Stimulated activated CD4-positive, alpha-beta T cell treated with anti-CD3 and anti-CD28 coated beads, Interleukin-1b, Interleukin-23, amount 100 ng/mL, for 4 hours (primary cell): ENCODE results near the gene NPAS2.

ENCODE experiments used
- DNase-seq, 2 donors: peaks; one replicate each; pipeline ENCODE4 v3.0.0-alpha.2; 2020; ENCODE audit warnings: low read depth in 2 of 2

Gene NPAS2

DNA sequence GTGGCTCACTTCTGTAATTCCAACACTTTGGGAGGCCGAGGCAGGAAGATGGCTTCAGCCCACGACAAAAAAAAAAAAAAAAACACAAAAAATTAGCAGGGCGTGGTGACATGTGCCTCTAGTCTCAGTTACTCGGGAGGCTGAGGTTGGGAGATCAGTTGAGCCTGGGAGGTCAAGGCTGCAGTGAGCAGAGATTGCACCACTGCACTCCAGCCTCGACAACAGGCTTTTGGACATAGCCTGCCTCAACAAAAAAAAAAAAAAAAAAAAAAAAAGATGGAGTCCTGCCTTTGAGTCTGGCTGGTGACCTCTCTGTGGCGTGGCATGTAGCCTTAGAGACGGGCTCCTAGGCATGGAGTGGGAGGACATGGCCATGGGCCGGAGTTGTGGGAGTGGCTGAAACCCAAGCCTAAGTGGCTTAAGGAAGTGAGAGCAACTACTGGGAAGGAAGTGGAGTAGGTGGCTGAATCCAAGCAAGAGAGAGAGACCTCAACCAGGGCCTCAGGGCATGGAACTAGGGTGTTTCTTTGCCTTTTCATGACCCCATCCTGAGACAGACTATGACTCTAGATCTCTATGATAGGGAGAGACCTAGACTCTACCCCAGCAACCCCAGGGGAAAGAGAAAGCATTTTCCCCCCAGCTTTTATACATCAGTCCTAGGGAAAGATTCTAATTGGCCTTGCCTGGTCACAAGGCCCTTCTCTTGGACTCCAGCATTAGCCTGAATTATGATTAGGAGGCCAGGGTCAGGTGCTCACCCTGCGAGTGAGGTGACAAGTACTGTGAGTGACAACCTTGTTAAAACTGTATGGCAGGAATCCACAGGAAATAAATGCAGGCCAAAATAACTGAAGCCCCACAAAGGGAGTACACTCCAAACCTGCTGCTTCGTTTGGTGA, 34.2 kb downstream of the NPAS2 start:
- DNase-seq = no peak

DNA sequence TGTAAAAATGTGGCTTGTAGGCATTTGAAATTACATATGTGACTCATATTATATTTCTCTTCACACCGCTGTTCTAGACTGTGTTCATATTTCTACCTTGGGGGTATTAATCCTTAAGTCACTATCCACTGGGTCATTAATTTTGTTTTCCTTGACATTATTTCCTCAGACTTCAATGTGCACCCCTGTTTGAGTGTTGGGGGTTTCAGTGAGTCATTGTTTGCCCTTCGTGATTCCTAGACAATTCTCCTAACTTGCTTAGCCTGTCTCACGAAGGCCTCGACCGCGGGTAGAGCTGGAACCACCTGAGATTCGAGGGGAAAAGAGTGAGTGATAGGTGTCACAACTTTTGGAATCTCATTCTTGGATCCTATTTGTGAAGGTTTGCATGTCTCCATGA, 35.1 kb downstream of the NPAS2 start:
- no peak for DNase-seq

DNA sequence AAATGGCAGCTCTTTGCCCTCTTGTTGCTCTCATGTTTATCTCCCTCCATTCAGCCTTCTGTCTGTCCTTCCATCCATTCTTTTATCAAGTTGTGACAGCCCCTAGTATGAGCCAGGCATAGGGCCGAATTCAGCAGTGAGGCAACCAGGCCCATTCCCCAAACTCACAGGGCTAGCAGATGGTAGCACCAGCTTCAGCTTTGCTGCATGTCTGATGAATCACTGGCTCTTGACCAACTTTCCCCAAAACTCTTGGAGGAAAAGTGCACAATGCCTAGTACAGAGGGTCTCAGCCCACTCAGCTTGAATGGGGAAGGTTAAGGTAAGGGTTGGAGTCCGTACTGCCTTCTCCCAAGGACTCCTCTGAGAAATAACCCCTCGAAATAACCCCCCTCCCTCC, 35.7 kb downstream of the NPAS2 start:
- DNase-seq = no peak

DNA sequence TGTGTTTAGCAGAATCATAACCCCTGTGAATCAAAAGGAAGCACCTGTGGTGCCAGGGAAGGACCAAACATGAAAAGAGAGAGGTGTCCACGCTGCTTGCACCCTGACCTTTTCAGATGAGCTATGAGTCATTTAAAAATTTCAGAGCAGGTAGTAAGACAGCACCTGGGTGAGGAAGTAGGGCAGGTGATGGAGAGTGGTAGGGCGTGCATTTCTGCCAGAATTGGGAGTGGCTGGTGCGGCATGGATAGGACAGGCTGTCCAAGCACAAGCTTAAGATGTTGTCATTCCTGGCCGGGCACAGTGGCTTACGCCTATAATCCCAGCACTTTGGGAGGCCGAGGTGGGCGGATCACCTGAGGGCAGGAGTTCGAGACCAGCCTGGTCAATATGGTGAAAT, 36.8 kb downstream of the NPAS2 start:
- no peak for DNase-seq

DNA sequence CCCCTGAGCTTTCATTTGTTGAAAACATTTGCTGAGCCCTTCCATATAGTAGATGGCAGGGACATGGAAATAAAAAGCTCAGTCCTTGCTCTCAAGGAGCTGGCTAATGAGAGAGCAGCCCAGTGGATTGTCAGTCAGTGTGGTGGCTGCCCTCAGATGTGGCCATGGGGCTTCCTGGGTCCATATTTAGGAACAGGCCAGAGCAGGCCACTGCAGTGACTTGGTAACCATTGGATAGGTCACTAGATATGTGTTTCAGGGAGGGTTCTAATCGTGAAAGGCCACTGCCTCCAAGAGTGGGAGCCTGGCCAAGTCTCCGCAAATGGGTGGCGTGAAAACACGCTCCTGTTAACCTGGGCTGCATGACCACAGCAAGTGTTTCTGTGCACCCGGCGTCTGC, 37.4 kb downstream of the NPAS2 start:
- DNase-seq = no peak

DNA sequence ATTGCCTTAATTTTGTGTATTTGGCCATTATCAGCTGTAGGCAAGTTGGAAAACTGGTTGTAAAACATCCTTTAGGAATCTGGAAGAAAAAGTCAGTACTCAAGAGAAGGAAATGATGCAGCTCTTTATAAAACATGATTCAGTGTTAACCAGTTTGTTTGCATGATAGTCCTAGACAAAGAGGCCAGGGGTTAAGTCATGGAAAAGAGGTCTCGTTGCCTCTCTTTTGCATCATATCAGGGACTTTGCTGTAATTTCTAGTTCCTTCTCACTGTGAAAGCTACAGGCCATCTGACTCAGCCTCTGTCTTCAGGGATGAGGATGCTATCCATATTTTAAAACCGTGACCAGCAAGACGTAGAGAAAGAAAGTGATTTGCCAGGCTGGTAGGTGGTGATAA, 38.0 kb downstream of the NPAS2 start:
- DNase-seq = no peak

DNA sequence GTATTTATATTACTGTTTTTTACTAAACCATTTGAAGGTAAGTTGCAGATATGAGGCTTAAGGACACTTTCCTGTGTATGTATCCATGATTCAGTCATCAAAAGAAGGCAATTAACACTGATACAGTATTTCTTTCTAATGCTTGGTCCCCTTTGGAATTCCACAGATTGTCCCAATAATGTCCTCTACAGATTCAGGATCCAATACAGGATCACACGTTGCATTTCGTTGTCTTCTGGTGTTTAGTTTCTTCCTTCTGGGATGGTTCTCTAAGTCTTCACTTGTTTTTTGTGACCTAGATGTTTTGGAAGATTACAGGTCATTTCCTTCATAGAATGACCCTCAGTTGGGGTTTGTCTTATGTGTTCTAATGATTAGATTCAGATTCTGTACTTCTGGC, 40.0 kb downstream of the NPAS2 start:
- DNase-seq = no peak

DNA sequence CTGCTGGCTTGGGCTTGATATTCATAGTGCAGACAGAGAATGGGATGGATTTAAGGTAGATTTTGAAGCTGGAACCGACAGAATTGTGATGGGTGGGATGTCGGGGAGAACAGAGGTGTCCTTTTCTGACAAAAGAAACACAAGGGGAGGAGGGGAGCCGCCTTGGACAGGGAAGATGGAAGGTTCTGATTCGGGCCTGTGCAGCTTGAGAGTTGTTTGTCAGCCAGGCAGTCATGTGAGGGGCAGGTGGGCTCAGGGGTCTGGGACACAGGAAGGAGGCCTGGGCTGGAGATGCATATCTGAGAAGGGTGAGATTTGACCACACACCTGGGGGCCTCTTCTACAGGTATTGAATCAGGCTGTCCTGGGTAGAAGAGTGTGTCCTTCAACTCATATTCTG, 41.4 kb downstream of the NPAS2 start:
- no peak for DNase-seq

DNA sequence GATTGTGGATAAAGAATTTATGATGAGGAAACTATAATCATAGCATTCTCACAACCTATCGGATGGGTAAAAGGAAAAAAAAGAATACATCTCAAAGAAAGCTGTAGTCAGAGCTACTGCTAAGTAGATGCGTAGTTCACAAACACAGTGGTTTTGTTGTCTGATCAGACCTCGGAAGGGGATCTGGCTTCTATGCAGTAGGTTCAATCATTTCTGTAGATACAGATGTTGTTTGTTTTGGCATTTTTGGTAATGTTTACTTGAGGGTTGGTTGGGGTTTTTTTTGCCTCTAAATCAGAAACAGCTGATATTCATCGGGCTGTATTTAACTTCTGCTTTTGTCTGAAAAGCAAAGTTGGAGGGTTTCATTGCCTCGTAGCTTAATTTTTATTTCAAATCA, 42.1 kb downstream of the NPAS2 start:
- no peak for DNase-seq

DNA sequence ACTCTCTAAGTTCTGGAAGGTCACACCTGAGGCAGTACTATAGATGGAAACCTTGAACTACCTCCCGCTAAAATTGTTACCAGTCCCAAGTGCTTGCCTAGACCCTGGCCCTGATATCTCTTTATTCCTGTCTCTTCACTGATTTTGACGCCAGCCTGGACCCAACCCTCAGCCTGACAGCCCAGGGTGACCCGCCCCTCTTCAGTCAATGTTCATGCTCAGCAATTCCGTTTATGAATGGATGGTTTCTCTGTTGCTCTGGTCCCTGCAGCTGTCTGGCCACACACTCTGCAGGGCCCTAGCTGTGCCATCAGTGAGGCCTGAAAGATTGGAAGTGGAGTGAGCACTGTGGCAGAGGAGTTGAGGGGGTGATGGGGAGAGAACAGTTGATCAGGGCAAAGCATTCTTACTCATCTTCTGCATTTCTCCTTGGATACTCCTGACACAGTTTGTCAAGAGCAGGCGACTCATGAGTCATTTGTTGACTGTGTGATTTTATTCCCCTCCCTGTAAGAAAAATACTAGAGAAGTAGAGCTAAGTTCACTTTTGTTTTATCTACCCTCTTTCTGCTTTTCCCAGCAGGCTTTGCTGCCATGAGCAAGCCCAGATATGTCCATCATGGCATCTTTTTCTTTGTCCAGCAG, 46.0 kb downstream of the NPAS2 start:
- DNase-seq = no peak

DNA sequence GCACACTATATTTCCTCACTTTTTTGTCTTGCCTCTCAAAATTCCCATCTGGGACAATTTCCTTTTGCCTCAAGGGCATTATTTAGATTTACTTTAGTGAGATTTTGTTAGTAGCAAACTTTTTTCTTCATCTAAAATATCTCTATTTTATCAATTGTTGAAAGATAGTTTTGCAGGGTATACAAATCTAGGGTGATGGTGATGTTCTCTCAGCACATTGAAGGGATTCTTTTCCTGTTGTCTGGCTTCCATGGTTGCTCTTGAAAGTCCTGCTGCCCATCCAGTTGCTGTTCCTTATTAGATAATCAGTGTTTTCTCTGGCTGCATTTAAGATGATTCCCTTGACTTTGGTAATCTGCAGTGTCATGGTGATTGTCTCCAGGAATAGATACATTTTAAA, 48.1 kb downstream of the NPAS2 start:
- DNase-seq = no peak

DNA sequence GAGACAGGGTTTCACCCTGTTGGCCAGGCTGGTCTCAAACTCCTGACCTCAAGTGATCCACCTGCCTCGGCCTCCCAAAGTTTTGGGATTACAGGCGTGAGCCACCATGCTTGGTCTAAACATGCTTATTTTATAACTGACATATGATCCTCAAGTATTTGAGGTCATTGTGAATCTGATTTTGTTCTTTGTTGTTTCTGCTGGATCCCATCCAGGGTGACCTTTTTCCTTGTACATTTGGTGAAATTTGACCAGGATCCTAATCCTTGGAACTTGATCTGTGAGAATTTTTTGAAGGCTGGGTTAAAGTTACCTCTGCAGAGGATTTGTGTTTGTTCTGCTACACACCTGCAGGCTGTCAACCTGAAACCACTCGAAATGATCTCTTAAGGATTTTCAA, 49.2 kb downstream of the NPAS2 start:
- no peak for DNase-seq

DNA sequence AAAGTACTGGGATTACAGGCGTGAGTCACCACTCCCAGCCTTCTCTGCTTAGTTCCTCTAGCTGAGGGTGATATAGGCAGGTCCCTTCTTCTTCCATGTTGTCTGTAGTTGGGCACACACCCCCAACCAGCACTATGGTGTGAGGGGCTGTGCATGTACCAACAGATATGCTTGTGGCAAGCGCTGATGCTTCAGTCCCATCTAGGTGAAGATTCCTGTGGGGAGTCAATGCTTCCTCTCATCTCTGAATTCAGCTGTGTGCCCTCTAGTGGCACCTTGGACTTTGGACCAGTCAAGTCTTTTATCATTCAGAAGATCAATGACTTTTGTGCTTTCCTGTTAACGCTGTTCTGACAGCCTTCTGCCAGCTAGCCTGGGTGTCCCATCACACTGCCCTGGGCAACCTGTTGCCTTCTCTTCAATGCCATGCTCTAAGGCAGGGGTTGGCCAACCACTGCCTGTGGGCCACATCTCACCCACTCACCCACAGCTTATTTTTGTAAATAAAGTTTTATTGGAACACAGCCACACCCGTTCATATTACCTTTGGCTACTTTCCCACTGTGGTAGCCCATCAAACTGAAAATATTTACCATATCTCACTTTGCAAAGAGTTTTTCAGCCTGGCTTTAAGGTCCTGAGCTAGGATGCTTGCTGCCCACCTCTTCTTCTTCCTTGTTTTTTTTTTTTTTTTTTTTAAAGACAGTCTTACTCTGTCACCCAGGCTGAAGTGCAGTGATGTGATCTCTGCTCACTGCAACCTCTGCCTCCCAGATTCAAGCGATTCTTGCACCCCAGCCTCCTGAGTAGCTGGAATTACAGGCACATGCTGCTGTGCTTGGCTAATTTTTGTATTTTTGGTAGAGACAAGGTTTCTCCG, 51.0 kb downstream of the NPAS2 start:
- no peak for DNase-seq

DNA sequence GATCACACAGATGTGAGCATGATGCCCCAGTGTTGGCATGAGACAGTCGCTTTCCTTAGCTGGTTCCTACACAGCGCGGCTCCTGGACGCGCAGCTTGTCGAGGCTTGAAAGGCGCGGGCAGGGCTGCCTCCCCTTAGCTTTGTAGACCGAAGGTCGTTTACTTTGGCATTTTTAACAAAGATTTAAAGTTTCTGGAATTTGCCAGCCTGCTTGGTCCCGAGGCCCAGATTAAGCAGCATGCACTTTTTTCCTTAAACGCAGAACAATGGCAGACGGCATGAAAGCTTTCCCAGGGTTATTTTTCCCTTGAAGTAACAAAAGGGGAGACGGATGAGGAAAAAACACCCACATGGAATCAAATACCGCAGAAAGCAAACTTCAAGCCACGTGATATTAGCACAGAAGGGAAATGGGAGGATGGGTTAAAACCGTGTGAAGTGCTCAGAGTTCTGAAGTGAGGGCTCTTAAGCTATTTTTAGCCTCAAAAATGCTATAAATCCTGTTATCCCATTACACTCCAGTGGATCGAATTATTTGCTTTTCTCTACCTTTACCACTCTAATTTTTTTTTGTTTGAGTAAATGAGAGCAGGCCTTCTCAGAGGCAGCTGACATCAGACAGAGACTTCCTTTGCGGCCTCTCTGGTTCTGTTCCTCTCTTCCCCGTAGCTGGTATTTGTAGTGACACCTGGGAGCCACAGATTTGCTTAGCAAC, 55.7 kb downstream of the NPAS2 start:
- no peak for DNase-seq

DNA sequence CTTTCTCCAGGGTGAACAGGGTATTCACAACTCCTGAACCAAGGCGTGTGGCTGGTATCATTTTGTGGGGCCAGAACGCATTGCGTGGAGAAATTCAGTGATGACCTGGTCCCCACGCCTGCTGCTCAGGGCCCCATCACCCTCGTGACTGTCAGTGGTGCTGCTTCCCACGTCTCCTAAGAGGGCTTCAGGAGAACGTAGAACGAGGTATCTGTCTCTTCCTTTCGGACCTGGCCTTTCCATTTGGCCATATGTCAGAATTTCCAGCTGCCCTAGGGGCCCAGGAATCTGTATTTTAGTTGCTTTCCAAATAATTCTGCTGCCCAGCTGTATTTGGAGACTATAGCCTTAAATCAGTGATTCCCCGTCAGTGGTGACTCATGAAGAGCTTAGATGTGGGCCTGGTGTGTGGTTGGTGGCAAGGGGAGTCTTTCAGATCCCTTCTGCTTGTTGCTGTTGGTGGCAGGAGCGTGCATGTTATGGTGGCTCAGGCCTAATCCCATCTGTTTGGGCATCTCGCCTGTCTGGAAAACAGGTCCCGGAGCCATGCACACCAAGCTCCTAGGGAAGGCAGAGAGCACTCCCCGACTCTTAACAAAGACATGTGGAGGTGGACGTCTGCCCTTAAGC, 56.4 kb downstream of the NPAS2 start:
- peak in 1 of 2 donors; percentile 3 for DNase-seq

DNA sequence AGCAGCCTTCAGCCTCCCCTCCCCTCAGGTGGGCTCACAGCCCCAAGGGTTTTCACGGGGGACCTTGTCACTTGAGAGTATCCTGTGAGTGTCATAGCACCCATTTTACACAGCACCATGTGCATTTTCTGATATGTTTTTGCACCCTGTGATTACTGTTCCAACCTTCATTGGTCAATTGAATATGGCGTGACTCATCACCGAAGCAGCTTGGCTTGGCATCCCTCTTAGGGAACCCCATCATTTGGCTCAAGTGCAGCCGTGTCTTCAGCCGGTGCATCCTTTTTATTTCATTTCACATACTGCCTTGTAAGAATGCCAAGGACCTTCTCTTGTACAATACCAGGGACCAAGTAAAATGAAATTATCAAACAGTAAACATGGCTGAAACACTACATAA, 57.6 kb downstream of the NPAS2 start:
- DNase-seq = no peak

DNA sequence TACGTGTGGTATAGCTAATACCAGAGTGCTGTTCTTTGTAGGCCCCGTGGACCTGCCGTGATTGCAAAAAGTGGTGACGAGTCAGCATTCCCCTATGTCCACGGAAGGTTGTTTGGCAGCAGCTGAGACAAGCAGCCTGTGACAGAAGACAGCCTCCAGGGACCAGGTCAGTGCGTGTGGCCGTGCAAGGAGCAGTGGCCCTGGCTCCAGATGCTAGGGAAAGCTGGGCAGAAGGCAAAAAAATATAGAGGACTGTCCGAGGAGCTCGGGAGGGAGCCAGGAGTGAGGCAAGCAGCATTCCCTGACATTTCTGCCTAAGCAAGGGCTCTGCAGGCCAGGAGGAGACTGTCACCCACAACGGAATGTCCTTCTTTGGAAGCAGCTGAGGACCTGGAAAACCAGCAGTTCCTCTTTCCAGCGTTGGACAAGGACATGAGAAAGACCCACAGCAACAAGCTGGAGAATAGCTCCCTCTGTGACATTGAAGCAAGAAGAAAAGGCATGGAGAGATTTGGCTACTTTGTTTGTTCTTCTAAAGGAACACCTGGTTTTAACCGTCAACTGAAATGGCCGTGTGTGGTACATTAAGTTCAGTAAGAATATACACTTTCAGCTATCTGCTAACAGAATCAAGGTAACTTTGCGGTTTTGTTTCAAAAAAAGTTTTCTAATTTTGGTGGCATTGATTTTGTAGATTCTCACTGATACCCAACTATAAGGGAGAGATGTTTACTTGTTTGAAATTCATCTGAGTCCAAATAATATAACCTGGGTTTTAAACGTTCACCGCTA, 58.3 kb downstream of the NPAS2 start:
- DNase-seq = no peak

DNA sequence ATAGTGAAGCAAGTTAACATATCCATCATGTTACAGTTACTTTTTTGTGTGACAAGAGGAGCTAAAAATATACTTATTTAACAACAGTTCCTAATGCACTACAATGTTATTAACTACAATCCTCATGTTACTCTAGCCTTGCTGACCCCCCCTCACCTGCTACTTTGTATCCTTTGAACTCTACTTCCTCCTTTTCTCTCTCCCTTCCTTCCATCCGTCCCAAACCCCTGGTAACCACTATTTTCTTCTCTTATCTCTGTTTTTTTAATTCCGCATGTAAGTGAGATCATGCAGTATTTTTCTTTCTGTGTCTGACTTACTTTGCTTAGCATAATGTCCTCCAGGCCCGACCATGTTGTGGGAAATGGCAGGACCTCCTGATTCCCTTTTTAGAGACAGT, 59.4 kb downstream of the NPAS2 start:
- no peak for DNase-seq

DNA sequence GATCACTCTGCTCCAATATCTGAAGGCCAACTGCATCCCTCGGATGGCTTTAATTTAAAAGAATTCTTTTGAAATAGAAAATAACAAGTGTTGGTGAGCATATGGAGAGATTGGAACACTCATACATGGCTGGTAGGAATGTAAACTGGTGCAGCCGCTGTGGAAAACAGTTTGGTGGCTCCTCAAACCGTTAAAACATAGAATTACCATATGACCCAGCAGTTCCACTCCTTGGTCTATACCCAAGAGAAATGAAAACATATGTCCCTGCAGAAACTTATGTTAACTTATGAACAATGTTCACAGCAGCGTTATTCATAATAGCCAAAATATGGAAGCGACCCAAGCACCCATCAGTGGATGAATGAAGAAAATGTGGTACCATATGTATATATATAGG, 60.1 kb downstream of the NPAS2 start:
- DNase-seq = no peak

DNA sequence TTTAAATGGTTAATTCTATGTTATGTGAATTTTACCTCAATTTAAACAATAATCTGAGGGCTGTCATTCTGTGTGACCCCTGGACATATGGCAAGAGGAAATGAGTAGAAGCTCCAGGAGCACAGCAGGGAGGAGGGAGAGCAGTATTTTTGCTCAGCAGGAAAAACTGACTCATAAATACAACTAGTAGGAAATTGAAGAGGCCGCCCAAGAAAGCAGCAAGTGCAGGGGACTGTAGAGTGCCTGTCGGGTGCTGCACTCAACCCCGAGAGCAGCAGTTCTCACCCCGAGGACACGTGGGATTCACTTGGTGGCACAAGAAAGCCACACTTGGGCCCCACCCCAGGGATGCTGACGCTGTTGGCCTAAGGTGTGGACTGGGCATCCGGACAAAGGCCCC, 60.8 kb downstream of the NPAS2 start:
- DNase-seq = no peak
